B cell (primary cell): Measurements from ENCODE around the gene RNASEH2C. TPM values are rescaled to one million over a fixed set of nuclear protein-coding genes. Genes with fewer than 3 reads are reported as not detected.
"Not testable (repeated sequence)": the region's sequence is repeated elsewhere in the genome, so short reads cannot be mapped to it uniquely, and the experiment has no call there.

Source experiments
- ATAC-seq: fragments of 200-7000 bp; cut with Tn5 transposase; one replicate; pipeline ENCODE4 v1.10.0; 2021; ENCODE audit warnings: low read depth, mild to moderate bottlenecking, moderate number of reproducible peaks, moderate library complexity
- CTCF ChIA-PET: fragments of 350-600 bp; sonication (Branson Sonifier 250); formaldehyde crosslinking; loops from one replicate; lab custom pipeline; 2021; ENCODE audit warnings: antibody characterized with exemption, inconsistent platforms; lab: Charles Lee
- POLR2A ChIA-PET: fragments of 350-600 bp; sonication (Branson Sonifier 250); formaldehyde crosslinking; loops from one replicate; lab custom pipeline; 2021; ENCODE audit warnings: antibody characterized with exemption; lab: Charles Lee
- DNase-seq: peaks from one replicate; pipeline ENCODE4 v3.0.0; 2013
- H2AFZ ChIP-seq: 2 replicates; pipeline ENCODE4 v1.6.1; 2012; ENCODE audit warnings: mild to moderate bottlenecking, low read depth, low read length; ENCODE audit not compliant: insufficient read depth, poor library complexity, severe bottlenecking
- H3K27ac ChIP-seq, 2 donors: 1 replicate in 1 of 2; 2 replicates in 1 of 2; pipeline ENCODE4 v1.5.1; 2012 to 2013; ENCODE audit warnings: low read length in 2 of 2, mild to moderate bottlenecking in 2 of 2, moderate library complexity in 1 of 2
- H3K27me3 ChIP-seq, 4 experiments: fragments of 200-600 bp in 1 of 4; sonication (generic) in 1 of 4; replicated peaks in 1 of 4; 1 replicate in 2 of 4; 2 replicates in 2 of 4; pipeline versions ENCODE4 v1.6.1 to v1.7.0; 2013 to 2016; ENCODE audit warnings: low read length in 3 of 4, mild to moderate bottlenecking in 2 of 4, mixed read lengths in 1 of 4, moderate library complexity in 1 of 4; ENCODE audit not compliant: insufficient read depth in 4 of 4, control insufficient read depth in 3 of 4; ENCODE audit errors: control extremely low read depth in 1 of 4
- H3K36me3 ChIP-seq, 2 experiments: replicated peaks in 1 of 2; 1 replicate in 1 of 2; 2 replicates in 1 of 2; pipeline versions ENCODE4 v1.6.1 to v1.7.1; 2013; ENCODE audit warnings: low read length in 1 of 2; ENCODE audit not compliant: insufficient read depth in 2 of 2, control insufficient read depth in 1 of 2; ENCODE audit errors: control extremely low read depth in 1 of 2, extremely low read depth in 1 of 2
- H3K4me1 ChIP-seq, 2 donors: fragments of 200-600 bp in 1 of 2; sonication (generic) in 1 of 2; 1 replicate in 1 of 2; 2 replicates in 1 of 2; pipeline versions ENCODE4 v1.5.1 to v1.6.1; 2013 to 2017; ENCODE audit warnings: low read length in 2 of 2; ENCODE audit not compliant: control insufficient read depth in 2 of 2, insufficient read depth in 2 of 2
- H3K4me2 ChIP-seq: replicated peaks from 2 replicates; pipeline ENCODE3; 2012; ENCODE audit warnings: mild to moderate bottlenecking, low read depth, low read length; ENCODE audit not compliant: poor library complexity, severe bottlenecking
- H3K4me3 ChIP-seq, 5 experiments: fragments of 200-600 bp in 1 of 5; sonication (generic) in 1 of 5; 1 replicate in 3 of 5; 2 replicates in 2 of 5; pipeline versions ENCODE4 v1.5.1 to v1.7.0; 2011 to 2016; ENCODE audit warnings: low read length in 4 of 5, mild to moderate bottlenecking in 4 of 5, low read depth in 2 of 5, control low read depth in 1 of 5, moderate library complexity in 1 of 5; ENCODE audit not compliant: insufficient read depth in 1 of 5; ENCODE audit errors: control extremely low read depth in 1 of 5, extremely low read depth in 1 of 5
- H3K79me2 ChIP-seq: fragments of 200-600 bp; sonication (generic); one replicate; pipeline ENCODE4 v1.6.0; 2016; ENCODE audit warnings: low read length; ENCODE audit not compliant: control insufficient read depth, insufficient read depth
- H3K9ac ChIP-seq: fragments of 200-600 bp; sonication (generic); 2 replicates; pipeline ENCODE4 v1.6.1; 2017; ENCODE audit warnings: mild to moderate bottlenecking, low read length, moderate library complexity
- H3K9me3 ChIP-seq, 3 donors: one replicate each; pipeline versions ENCODE4 v1.6.1 to v1.7.1; 2013; ENCODE audit warnings: low read length in 2 of 3; ENCODE audit not compliant: control insufficient read depth in 2 of 3, insufficient read depth in 1 of 3; ENCODE audit errors: control extremely low read depth in 1 of 3
- H4K20me1 ChIP-seq: 2 replicates; pipeline ENCODE4 v1.6.0; 2012; ENCODE audit warnings: mild to moderate bottlenecking, low read length; ENCODE audit not compliant: insufficient read depth, control insufficient read depth, poor library complexity, severe bottlenecking
- H3K27ac Mint-ChIP-seq: one replicate; pipeline ENCODE4 v1.8.0; 2021; ENCODE audit warnings: mixed read lengths
- H3K27me3 Mint-ChIP-seq: one replicate; pipeline ENCODE4 v1.8.0; 2021; ENCODE audit warnings: mixed read lengths
- H3K4me1 Mint-ChIP-seq: one replicate; pipeline ENCODE4 v1.8.0; 2021; ENCODE audit warnings: mixed read lengths
- H3K4me3 Mint-ChIP-seq: one replicate; pipeline ENCODE4 v1.8.0; 2021; ENCODE audit warnings: mixed read lengths
- H3K9me3 Mint-ChIP-seq: one replicate; pipeline ENCODE4 v1.8.0; 2022; ENCODE audit warnings: mixed read lengths; ENCODE audit not compliant: insufficient read depth
- CTCF ChIP-seq: fragments of 200-600 bp; IDR thresholded peaks from one replicate; pipeline ENCODE4 v1.8.0; 2022; ENCODE audit warnings: antibody characterized with exemption, mild to moderate bottlenecking
- EZH2 ChIP-seq: IDR thresholded peaks from 2 replicates; pipeline ENCODE4 v1.6.1; 2012; ENCODE audit warnings: borderline replicate concordance, low read depth, mild to moderate bottlenecking, moderate library complexity, low read length; ENCODE audit not compliant: insufficient read depth, poor library complexity, severe bottlenecking
- WGBS: methylation state at CpG from one replicate; pipeline ENCODE4 v1.1.5; 2013; ENCODE audit warnings: missing lambda C conversion rate; ENCODE audit not compliant: insufficient coverage; 5-methylcytosine and 5-hydroxymethylcytosine counted together
- intact Hi-C: fragments of 100-400 bp; cut with micrococcal nuclease; formaldehyde crosslinking; loops from one replicate; pipeline ENCODE4 v1.10.0; 2022
- polyA minus RNA-seq: library from RNA; depleted of rRNA, polyadenylated mRNA; stranded (reverse); fragments of >200 nt; gene quantifications from 2 replicates; pipeline ENCODE4 v1.2.3, GENCODE V29; 2012
- polyA plus RNA-seq: library from polyadenylated mRNA; depleted of rRNA; stranded (reverse); fragments of >200 nt; gene quantifications from 2 replicates; pipeline ENCODE4 v1.2.3, GENCODE V29; 2012
- total RNA-seq, 2 donors: library from RNA; stranded (reverse); fragments of 120-200 nt in 1 of 2; gene quantifications; 1 replicate in 1 of 2; 2 replicates in 1 of 2; pipeline versions ENCODE4 v1.2.3 to v1.2.4, GENCODE V29; 2013 to 2022

RNASEH2C gene
- total RNA-seq (75.3 and 81.6 TPM in 2 replicates), polyA plus RNA-seq (71.6 and 95.0 TPM in 2 replicates), polyA minus RNA-seq (50.1 and 54.9 TPM in 2 replicates)
- total RNA-seq (2013) = 51.8 TPM

GRCh38 chr11:65720211-65720934 lies at the start of gene RNASEH2C:
Gene RNASEH2C, minus strand, starts transcription at chr11:65720798. Its CDS starts 40 bp downstream, at chr11:65720758.
- H2AFZ ChIP-seq = peak within 1 kb of the TSS; percentile 77
- H3K27me3 Mint-ChIP-seq = no peaks in the 10 kb centered on the region
- H3K79me2 ChIP-seq = peaks cover 21% of the 10 kb centered on the region
- no peaks in the 10 kb centered on the region for H3K9me3 Mint-ChIP-seq
- H3K4me3 ChIP-seq = peak within 1 kb of the TSS; percentile 59 to 84 (median 74)
- peaks cover 5 to 41% of the 10 kb centered on the region in 2 experiments for H3K36me3 ChIP-seq
- H3K27me3 ChIP-seq = no peaks in the 10 kb centered on the region
- peak within 1 kb of the TSS; percentile 59 to 73 for H3K27ac ChIP-seq
- H3K4me1 Mint-ChIP-seq = peaks cover 35% of the 10 kb centered on the region
- H3K9me3 ChIP-seq = no peaks in the 10 kb centered on the region
- ChIA-PET POLR2A (interaction anchor here (0.6 to 2.8 kb wide), 10 partner anchors 9 to 197 kb away, joined by 3 to 28 read pairs (median 4); partner anchors contain the start of genes CFL1, KAT5 and MAP3K11), CTCF (interaction anchor here (0.7 to 2.5 kb wide), 16 partner anchors 9 to 170 kb away, joined by 3 to 24 read pairs (median 4); partner anchors contain the start of genes CCDC85B and KAT5)
- peak within 1 kb of the TSS; percentile 97 for H3K4me3 Mint-ChIP-seq
- peak within 1 kb of the TSS; percentile 91 for H3K27ac Mint-ChIP-seq
- WGBS = under 1% methylated on average over 74 of the region's 76 CpGs
- peaks cover 39% of the 10 kb centered on the region for H4K20me1 ChIP-seq
- DNase-seq = peak; percentile 89
- H3K9ac ChIP-seq = peak within 1 kb of the TSS; percentile 82
- ATAC-seq = peak; percentile 92
- H3K4me2 ChIP-seq = peak within 1 kb of the TSS; percentile 87
- H3K4me1 ChIP-seq = peaks cover 14 to 16% of the 10 kb centered on the region in 2 donors
- intact Hi-C loops = loop anchor here (1.0 to 2.0 kb wide), 5 partner anchors 8 to 282 kb away; partner anchors contain the start of genes AP5B1, BANF1, EIF1AD and KAT5
- no peak for TF ChIP-seq EZH2
- TF ChIP-seq CTCF = no peak

- ChIA-PET CTCF (interaction anchor here (0.9 to 2.3 kb wide), 7 partner anchors 9 to 74 kb away, joined by 3 to 10 read pairs (median 4); partner anchors contain the start of genes AP5B1, KAT5 and RNASEH2C), POLR2A (interaction anchor here (0.7 kb wide), 1 partner anchor 23 kb away, joined by 3 read pairs; no protein-coding TSS in a partner anchor)
- not testable (repeated sequence) for H3K27me3 ChIP-seq, H3K36me3 ChIP-seq, H3K9ac ChIP-seq, H2AFZ ChIP-seq, H3K4me3 Mint-ChIP-seq, H3K9me3 ChIP-seq, H4K20me1 ChIP-seq, H3K27ac ChIP-seq, H3K27ac Mint-ChIP-seq, H3K27me3 Mint-ChIP-seq, H3K4me3 ChIP-seq, H3K4me1 Mint-ChIP-seq, DNase-seq, H3K9me3 Mint-ChIP-seq, H3K4me2 ChIP-seq, ATAC-seq, H3K4me1 ChIP-seq
- WGBS = 80% methylated on average over 1 of the region's 5 CpGs
- intact Hi-C loops = loop anchor here (5.0 kb wide), 1 partner anchor 49 kb away; no protein-coding TSS in a partner anchor
- peaks cover 13% of the 10 kb centered on the region for H3K79me2 ChIP-seq
These were observed 47.2 kb upstream of the RNASEH2C start for GRCh38 chr11:65767806-65768205.
